Glutamatergic neuron (in vitro differentiated cells): ENCODE data around the gene SYNJ2BP. TPM values are rescaled to one million over a fixed set of nuclear protein-coding genes. Genes with fewer than 3 reads are reported as not detected.

Source experiments
- DNase-seq: peaks from one replicate; pipeline ENCODE4 v3.0.0; 2022
- H3K27ac Mint-ChIP-seq: one replicate; pipeline ENCODE4 v1.8.0; 2020; ENCODE audit warnings: mild to moderate bottlenecking, mixed read lengths, inconsistent platforms; ENCODE audit not compliant: unreplicated experiment
- H3K27me3 Mint-ChIP-seq: one replicate; pipeline ENCODE4 v1.8.0; 2020; ENCODE audit warnings: mild to moderate bottlenecking, moderate library complexity, mixed read lengths, inconsistent platforms; ENCODE audit not compliant: unreplicated experiment
- H3K36me3 Mint-ChIP-seq: one replicate; pipeline ENCODE4 v1.8.0; 2020; ENCODE audit warnings: mild to moderate bottlenecking, mixed read lengths, inconsistent platforms; ENCODE audit not compliant: unreplicated experiment
- H3K4me1 Mint-ChIP-seq: one replicate; pipeline ENCODE4 v1.8.0; 2020; ENCODE audit warnings: mild to moderate bottlenecking, low read depth, mixed read lengths, inconsistent platforms; ENCODE audit not compliant: unreplicated experiment
- H3K4me3 Mint-ChIP-seq: one replicate; pipeline ENCODE4 v1.8.0; 2020; ENCODE audit warnings: mild to moderate bottlenecking, mixed read lengths, inconsistent platforms; ENCODE audit not compliant: unreplicated experiment
- H3K9me3 Mint-ChIP-seq: one replicate; pipeline ENCODE4 v1.8.0; 2020; ENCODE audit warnings: mild to moderate bottlenecking, moderate library complexity, mixed read lengths, inconsistent platforms; ENCODE audit not compliant: unreplicated experiment
- CTCF ChIP-seq: fragments of 200-600 bp; sonication (generic); IDR thresholded peaks from one replicate; pipeline ENCODE4 v1.5.0; 2021; ENCODE audit not compliant: partially characterized antibody, unreplicated experiment
- total RNA-seq: library from RNA; stranded (reverse); fragmentation: NEBNext Ultra II Directional; extraction: Animal tissue kit (Norgen Biotek cat#: 25700); gene quantifications from one replicate; pipeline ENCODE4 v1.2.1, GENCODE V29; 2021; ENCODE audit not compliant: unreplicated experiment

Gene SYNJ2BP
- total RNA-seq, 1 donor from 2014 or later, result 17.4 TPM

- Mint-ChIP-seq H3K27ac (no peak overlapping the region), H3K4me1 (no peaks in the 10 kb centered on the region), H3K27me3 (no peaks in the 10 kb centered on the region), H3K36me3 (no peaks in the 10 kb centered on the region), H3K9me3 (no peaks in the 10 kb centered on the region), H3K4me3 (no peak overlapping the region)
- TF ChIP-seq CTCF, result no peak
- no peak for DNase-seq
These were observed 18.0 kb downstream of the SYNJ2BP start for GRCh38 chr14:70398706-70399431.

GRCh38 chr14:70398280-70398679, 18.6 kb downstream of the SYNJ2BP start:
- H3K9me3 Mint-ChIP-seq, result no peaks in the 10 kb centered on the region
- no peaks in the 10 kb centered on the region for H3K4me1 Mint-ChIP-seq
- no peak for DNase-seq
- H3K27ac Mint-ChIP-seq, result no peak overlapping the region
- H3K4me3 Mint-ChIP-seq, result no peak overlapping the region
- TF ChIP-seq CTCF, result no peak
- H3K36me3 Mint-ChIP-seq, result no peaks in the 10 kb centered on the region
- H3K27me3 Mint-ChIP-seq, result no peaks in the 10 kb centered on the region

GRCh38 chr14:70397746-70398145, 19.1 kb downstream of the SYNJ2BP start:
- no peak for DNase-seq
- no peak overlapping the region for H3K27ac Mint-ChIP-seq
- no peaks in the 10 kb centered on the region for H3K36me3 Mint-ChIP-seq
- H3K4me3 Mint-ChIP-seq, result no peak overlapping the region
- no peak for TF ChIP-seq CTCF
- no peaks in the 10 kb centered on the region for H3K9me3 Mint-ChIP-seq
- no peaks in the 10 kb centered on the region for H3K4me1 Mint-ChIP-seq
- H3K27me3 Mint-ChIP-seq, result no peaks in the 10 kb centered on the region

- Mint-ChIP-seq H3K4me1 (peaks cover 2% of the 10 kb centered on the region), H3K36me3 (no peaks in the 10 kb centered on the region), H3K4me3 (no peak overlapping the region), H3K27me3 (no peaks in the 10 kb centered on the region), H3K27ac (no peak overlapping the region), H3K9me3 (no peaks in the 10 kb centered on the region)
- TF ChIP-seq CTCF, result no peak
- no peak for DNase-seq
These were observed 22.1 kb downstream of the SYNJ2BP start for GRCh38 chr14:70394674-70395306.

- Mint-ChIP-seq H3K9me3 (no peaks in the 10 kb centered on the region), H3K4me3 (no peak overlapping the region), H3K4me1 (peaks cover 2% of the 10 kb centered on the region), H3K36me3 (no peaks in the 10 kb centered on the region), H3K27me3 (no peaks in the 10 kb centered on the region), H3K27ac (no peak overlapping the region)
- DNase-seq, result no peak
- no peak for TF ChIP-seq CTCF
These were observed 24.2 kb downstream of the SYNJ2BP start for GRCh38 chr14:70392676-70393075.
